DOHH2 (cell line): Measurements from ENCODE around the gene FRRS1L.

Source experiments
- H3F3A ChIP-seq: fragments of 200-600 bp; sonication (generic), shearing (Covaris generic); 2 replicates; pipeline ENCODE4 v1.6.0; 2016; ENCODE audit warnings: antibody characterized with exemption, mild to moderate bottlenecking; ENCODE audit not compliant: control insufficient read depth, insufficient read depth
- H3K27ac ChIP-seq: fragments of 200-600 bp; sonication (generic); 2 replicates; pipeline ENCODE4 v1.5.1; 2014; ENCODE audit warnings: low read depth, mild to moderate bottlenecking, low read length, moderate library complexity
- H3K27me3 ChIP-seq: fragments of 200-600 bp; sonication (generic); 2 replicates; pipeline ENCODE4 v1.6.1; 2014; ENCODE audit warnings: mild to moderate bottlenecking, low read length, mixed read lengths; ENCODE audit not compliant: control insufficient read depth
- H3K36me3 ChIP-seq: fragments of 200-600 bp; sonication (generic); 2 replicates; pipeline ENCODE4 v1.6.1; 2014; ENCODE audit warnings: mild to moderate bottlenecking, low read length, moderate library complexity, mixed read lengths; ENCODE audit not compliant: control insufficient read depth
- H3K4me1 ChIP-seq: fragments of 200-600 bp; sonication (generic); 2 replicates; pipeline ENCODE4 v1.6.1; 2014; ENCODE audit warnings: mild to moderate bottlenecking, low read length, mixed read lengths; ENCODE audit not compliant: control insufficient read depth
- H3K4me2 ChIP-seq: fragments of 200-600 bp; sonication (generic); 2 replicates; pipeline ENCODE4 v1.6.0; 2014; ENCODE audit warnings: mild to moderate bottlenecking, low read length, moderate library complexity
- H3K4me3 ChIP-seq: fragments of 200-600 bp; sonication (generic); 2 replicates; pipeline ENCODE4 v1.5.1; 2014; ENCODE audit warnings: mild to moderate bottlenecking, low read length, mixed read lengths
- H3K79me2 ChIP-seq: fragments of 200-600 bp; sonication (generic); 2 replicates; pipeline ENCODE4 v1.6.1; 2014; ENCODE audit warnings: mild to moderate bottlenecking, low read length, mixed read lengths; ENCODE audit not compliant: control insufficient read depth
- H3K9me2 ChIP-seq: fragments of 200-600 bp; sonication (generic); replicated peaks from 2 replicates; pipeline ENCODE4 v1.6.1; 2014; ENCODE audit warnings: mild to moderate bottlenecking, low read length, mixed read lengths; ENCODE audit not compliant: control insufficient read depth
- H3K9me3 ChIP-seq: fragments of 200-600 bp; sonication (generic); 2 replicates; pipeline ENCODE4 v1.6.1; 2014; ENCODE audit warnings: antibody characterized with exemption, low read length, mixed read lengths; ENCODE audit not compliant: control insufficient read depth, insufficient read depth
- H4K20me1 ChIP-seq: fragments of 200-600 bp; sonication (generic); 2 replicates; pipeline ENCODE4 v1.6.0; 2014; ENCODE audit warnings: low read depth, mild to moderate bottlenecking, antibody characterized with exemption, low read length, moderate library complexity; ENCODE audit not compliant: control insufficient read depth, insufficient read depth
- CTCF ChIP-seq: fragments of 200-600 bp; sonication (generic); IDR thresholded peaks from one replicate; pipeline ENCODE4 v1.5.1; 2014; ENCODE audit warnings: antibody characterized with exemption, mild to moderate bottlenecking, low read depth, low read length; ENCODE audit not compliant: poor library complexity, severe bottlenecking
- EZH2phosphoT487 ChIP-seq: fragments of 200-600 bp; sonication (generic); IDR thresholded peaks from 2 replicates; pipeline ENCODE4 v1.6.1; 2017; ENCODE audit warnings: borderline replicate concordance, mild to moderate bottlenecking, antibody characterized with exemption, low read length, moderate library complexity, mixed read lengths

Gene FRRS1L

GRCh38 chr9:109176963-109177362, 9.9 kb upstream of the FRRS1L start:
- TF ChIP-seq EZH2phosphoT487, result no peak
- TF ChIP-seq CTCF, result no peak
- Histone ChIP-seq H3K4me3 (no peak overlapping the region), H3K4me1 (no peaks in the 10 kb centered on the region), H4K20me1 (no peaks in the 10 kb centered on the region), H3K4me2 (no peak overlapping the region), H3K79me2 (no peaks in the 10 kb centered on the region), H3K9me2 (no peaks in the 10 kb centered on the region), H3F3A (no peaks in the 10 kb centered on the region), H3K36me3 (no peaks in the 10 kb centered on the region), H3K27me3 (peaks cover 4% of the 10 kb centered on the region; the same call in 1 of the 2 replicates), H3K9me3 (no peaks in the 10 kb centered on the region), H3K27ac (no peak overlapping the region)

- TF ChIP-seq EZH2phosphoT487, result no peak
- TF ChIP-seq CTCF, result no peak
These were observed 9.3 kb upstream of the FRRS1L start for GRCh38 chr9:109176386-109176785.

GRCh38 chr9:109172935-109173334, 5.9 kb upstream of the FRRS1L start:
- H3K4me2 ChIP-seq, result no peak overlapping the region
- H3F3A ChIP-seq, result no peaks in the 10 kb centered on the region
- H3K9me2 ChIP-seq, result no peaks in the 10 kb centered on the region
- H3K79me2 ChIP-seq, result no peaks in the 10 kb centered on the region
- no peaks in the 10 kb centered on the region for H3K4me1 ChIP-seq
- H4K20me1 ChIP-seq, result no peaks in the 10 kb centered on the region
- H3K27me3 ChIP-seq, result peaks cover 4% of the 10 kb centered on the region; the same call in 1 of the 2 replicates
- H3K36me3 ChIP-seq, result no peaks in the 10 kb centered on the region
- TF ChIP-seq EZH2phosphoT487 (no peak), CTCF (no peak)
- no peaks in the 10 kb centered on the region for H3K9me3 ChIP-seq
- no peak overlapping the region for H3K27ac ChIP-seq
- no peak overlapping the region for H3K4me3 ChIP-seq

More at GRCh38 chr9:109176386-109176785, 9.3 kb upstream of the FRRS1L start:
- no peaks in the 10 kb centered on the region for H3K36me3 ChIP-seq
- no peak overlapping the region for H3K4me2 ChIP-seq
- no peaks in the 10 kb centered on the region for H3K4me1 ChIP-seq
- no peaks in the 10 kb centered on the region for H3K79me2 ChIP-seq
- peaks cover 4% of the 10 kb centered on the region; the same call in 1 of the 2 replicates for H3K27me3 ChIP-seq
- H3K9me2 ChIP-seq, result no peaks in the 10 kb centered on the region
- no peaks in the 10 kb centered on the region for H4K20me1 ChIP-seq
- H3K4me3 ChIP-seq, result no peak overlapping the region
- H3F3A ChIP-seq, result no peaks in the 10 kb centered on the region
- H3K27ac ChIP-seq, result no peak overlapping the region
- no peaks in the 10 kb centered on the region for H3K9me3 ChIP-seq

- no peak overlapping the region for H3K4me2 ChIP-seq
- no peaks in the 10 kb centered on the region for H3K9me2 ChIP-seq
- H3K27me3 ChIP-seq, result peaks cover 4% of the 10 kb centered on the region; the same call in 1 of the 2 replicates
- no peaks in the 10 kb centered on the region for H3F3A ChIP-seq
- no peaks in the 10 kb centered on the region for H3K79me2 ChIP-seq
- H3K4me3 ChIP-seq, result no peak overlapping the region
- TF ChIP-seq CTCF (no peak), EZH2phosphoT487 (no peak)
- no peaks in the 10 kb centered on the region for H3K36me3 ChIP-seq
- no peaks in the 10 kb centered on the region for H4K20me1 ChIP-seq
- no peaks in the 10 kb centered on the region for H3K4me1 ChIP-seq
- no peaks in the 10 kb centered on the region for H3K9me3 ChIP-seq
- no peak overlapping the region for H3K27ac ChIP-seq
These were observed 4.9 kb upstream of the FRRS1L start for GRCh38 chr9:109171926-109172325.
